MCF 10A (cell line): Measurements from ENCODE around the gene TTC27. TPM values are rescaled to one million over a fixed set of nuclear protein-coding genes. Genes with fewer than 3 reads are reported as not detected.

Source experiments
- BruUV-seq: library from RNA; stranded (reverse); fragments of 400-500 nt; replicated peaks from 2 replicates; lab custom pipeline; 2021; lab: Mats Ljungman, UMichigan
- CTCF ChIA-PET: fragments of 300-600 bp; sonication (Branson Sonifier 250); formaldehyde crosslinking; extraction: SDS; loops from one replicate; lab custom pipeline; 2021; ENCODE audit warnings: antibody characterized with exemption, inconsistent platforms; lab: Yijun Ruan, JAX
- POLR2A ChIA-PET: fragments of 300-600, 350-650 bp; sonication (Branson Sonifier 250); formaldehyde crosslinking; extraction: SDS; loops from one replicate; lab custom pipeline; 2020; ENCODE audit warnings: antibody characterized with exemption, inconsistent platforms; lab: Yijun Ruan, JAX
- DNase-seq: peaks from one replicate; pipeline ENCODE4 v3.0.0-alpha.2; 2018; ENCODE audit not compliant: unreplicated experiment
- H3K27ac Mint-ChIP-seq: one replicate; pipeline ENCODE4 v1.8.0; 2022; ENCODE audit warnings: mild to moderate bottlenecking, low read depth, mixed read lengths; ENCODE audit not compliant: unreplicated experiment
- H3K27me3 Mint-ChIP-seq: one replicate; pipeline ENCODE4 v1.8.0; 2022; ENCODE audit warnings: mixed read lengths; ENCODE audit not compliant: insufficient read depth, unreplicated experiment
- H3K36me3 Mint-ChIP-seq: one replicate; pipeline ENCODE4 v1.8.0; 2022; ENCODE audit warnings: mild to moderate bottlenecking, moderate library complexity, mixed read lengths; ENCODE audit not compliant: insufficient read depth, unreplicated experiment
- H3K4me1 Mint-ChIP-seq: one replicate; pipeline ENCODE4 v1.8.0; 2022; ENCODE audit warnings: mixed read lengths; ENCODE audit not compliant: insufficient read depth, unreplicated experiment
- H3K4me3 Mint-ChIP-seq: one replicate; pipeline ENCODE4 v1.8.0; 2022; ENCODE audit warnings: mild to moderate bottlenecking, moderate library complexity, mixed read lengths; ENCODE audit not compliant: unreplicated experiment
- H3K9me3 Mint-ChIP-seq: one replicate; pipeline ENCODE4 v1.8.0; 2022; ENCODE audit warnings: mixed read lengths; ENCODE audit not compliant: unreplicated experiment
- CTCF ChIP-seq: fragments of 200-600 bp; IDR thresholded peaks from one replicate; pipeline ENCODE4 v1.8.0; 2022; ENCODE audit warnings: antibody characterized with exemption, mild to moderate bottlenecking; ENCODE audit not compliant: unreplicated experiment
- intact Hi-C: fragments of 100-400 bp; cut with micrococcal nuclease; formaldehyde crosslinking; loops from 2 replicates; pipeline ENCODE4 v1.14.1; 2022
- total RNA-seq: library from RNA; stranded (reverse); gene quantifications from 2 replicates; pipeline ENCODE4 v1.2.3, GENCODE V29; 2022

TTC27 gene
- total RNA-seq, 1 experiment from 2014 or later: 29.1 TPM

GRCh38 chr2:32806857-32807256 is 179.0 kb downstream of the TTC27 start:
- no peaks in the 10 kb centered on the region for H3K9me3 Mint-ChIP-seq
- H3K36me3 Mint-ChIP-seq: no peaks in the 10 kb centered on the region
- CTCF ChIA-PET: interaction anchor here (0.7 kb wide), 1 partner anchor 588 kb away, joined by 3 read pairs; no protein-coding TSS in a partner anchor
- no peak overlapping the region for H3K27ac Mint-ChIP-seq
- no peak for TF ChIP-seq CTCF
- H3K4me1 Mint-ChIP-seq: peaks cover 5% of the 10 kb centered on the region
- BruUV-seq: no TSS peak
- no peak for DNase-seq
- no peaks in the 10 kb centered on the region for H3K27me3 Mint-ChIP-seq
- POLR2A ChIA-PET: interaction anchor here (0.5 kb wide), 1 partner anchor 21 kb away, joined by 3 read pairs; no protein-coding TSS in a partner anchor
- intact Hi-C loops: no loop called here
- H3K4me3 Mint-ChIP-seq: no peak overlapping the region

DNA sequence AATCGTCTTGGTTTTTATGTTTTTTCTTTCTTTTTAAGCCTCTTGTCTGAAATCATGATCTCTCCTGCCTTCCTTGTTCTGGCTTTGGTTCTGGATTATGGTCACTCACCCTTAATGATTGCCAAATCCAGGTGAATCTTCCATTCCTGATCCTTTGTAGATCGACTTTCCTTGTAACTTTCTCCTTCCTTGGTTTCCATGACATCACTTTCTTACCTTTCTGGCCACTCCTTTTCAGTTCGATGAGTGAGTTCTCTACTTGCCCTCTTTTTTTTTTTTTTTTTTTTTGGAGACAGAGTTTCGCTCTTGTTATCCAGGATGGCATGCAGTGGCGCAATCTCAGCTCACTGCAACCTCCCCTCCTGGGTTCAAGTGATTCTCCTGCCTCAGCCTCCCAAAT is 179.8 kb downstream of the TTC27 start:
- DNase-seq: no peak
- TF ChIP-seq CTCF: no peak
- no peaks in the 10 kb centered on the region for H3K9me3 Mint-ChIP-seq
- CTCF ChIA-PET: no interaction called here
- H3K27me3 Mint-ChIP-seq: no peaks in the 10 kb centered on the region
- no peaks in the 10 kb centered on the region for H3K36me3 Mint-ChIP-seq
- H3K4me1 Mint-ChIP-seq: peaks cover 5% of the 10 kb centered on the region
- POLR2A ChIA-PET: no interaction called here
- intact Hi-C loops: no loop called here
- H3K27ac Mint-ChIP-seq: no peak overlapping the region
- H3K4me3 Mint-ChIP-seq: no peak overlapping the region
- no TSS peak for BruUV-seq

DNA sequence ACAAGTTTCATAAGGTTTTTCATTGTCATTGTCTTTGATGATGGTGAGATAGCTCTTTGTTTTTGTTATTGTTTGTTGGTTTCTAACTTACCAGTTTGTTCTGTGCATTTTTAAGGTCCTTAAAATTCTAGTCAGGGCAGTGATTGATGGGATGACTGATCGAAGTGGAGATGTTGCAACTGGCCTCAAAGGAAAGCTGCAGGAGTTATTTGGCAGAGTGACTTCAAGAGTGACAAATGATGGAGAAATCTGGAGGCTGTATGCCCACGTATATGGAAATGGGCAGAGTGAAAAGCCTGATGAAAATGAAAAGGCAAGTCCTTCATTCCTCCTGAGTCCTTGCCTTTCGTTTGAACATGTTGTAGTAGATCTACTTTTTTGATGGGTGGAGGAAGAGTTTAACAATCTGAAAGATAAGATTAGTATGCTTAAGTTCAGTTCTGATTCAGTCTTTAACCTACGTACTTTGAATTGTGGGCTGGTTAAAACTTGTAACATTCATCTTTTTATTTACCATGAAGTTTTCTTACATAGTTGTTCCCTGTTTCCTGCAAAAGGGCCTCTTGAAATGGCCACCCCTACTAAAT is 183.2 kb downstream of the TTC27 start:
- H3K27ac Mint-ChIP-seq: no peak overlapping the region

GRCh38 chr2:32811696-32812095 is 183.8 kb downstream of the TTC27 start:
- CTCF ChIA-PET: interaction anchor here (0.5 kb wide), 1 partner anchor 584 kb away, joined by 5 read pairs; no protein-coding TSS in a partner anchor
- no peak for DNase-seq
- intact Hi-C loops: no loop called here
- POLR2A ChIA-PET: no interaction called here
- BruUV-seq: no TSS peak
- H3K36me3 Mint-ChIP-seq: no peaks in the 10 kb centered on the region
- no peak for TF ChIP-seq CTCF
- no peak overlapping the region for H3K4me3 Mint-ChIP-seq
- H3K9me3 Mint-ChIP-seq: no peaks in the 10 kb centered on the region
- H3K27me3 Mint-ChIP-seq: no peaks in the 10 kb centered on the region
- no peak overlapping the region for H3K27ac Mint-ChIP-seq
- H3K4me1 Mint-ChIP-seq: no peaks in the 10 kb centered on the region

More for the DNA sequence above, 183.2 kb downstream of the TTC27 start:
- Mint-ChIP-seq H3K27me3 (no peaks in the 10 kb centered on the region), H3K9me3 (no peaks in the 10 kb centered on the region), H3K4me3 (no peak overlapping the region), H3K36me3 (no peaks in the 10 kb centered on the region), H3K4me1 (no peaks in the 10 kb centered on the region)
- POLR2A ChIA-PET: interaction anchor here (0.8 to 1.6 kb wide), 2 partner anchors 11 to 19 kb away, joined by 3 to 6 read pairs; no protein-coding TSS in a partner anchor
- no peak for TF ChIP-seq CTCF
- intact Hi-C loops: no loop called here
- DNase-seq: peak; percentile 22
- CTCF ChIA-PET: interaction anchor here (0.5 to 2.4 kb wide), 2 partner anchors 222 to 584 kb away, joined by 5 to 6 read pairs; no protein-coding TSS in a partner anchor
- BruUV-seq: no TSS peak
